GM12891 (cell line): ENCODE data around the gene MALAT1.
A peak's percentile ranks its signal among the peaks of the same experiment; 100 is the strongest.

ENCODE experiments used
- POLR2A ChIP-seq: IDR thresholded peaks from 2 replicates; pipeline ENCODE4 v1.6.1; 2011; ENCODE audit warnings: low read depth, low read length, control low read depth
- POU2F2 ChIP-seq: IDR thresholded peaks from 2 replicates; pipeline ENCODE4 v1.6.1; 2011; ENCODE audit warnings: low read depth, mild to moderate bottlenecking, control low read depth, low read length, moderate library complexity

GRCh38 chr11:65476632-65477148 is 22.2 kb upstream of the MALAT1 start:
- TF ChIP-seq POLR2A: peak; percentile 22; the same call in 1 of the 2 replicates
- TF ChIP-seq POU2F2: no peak
